G401.6 (cell line): ENCODE measurements around the gene CLCN3.
A peak's percentile ranks its signal among the peaks of the same experiment; 100 is the strongest.
"Not testable (repeated sequence)": the region's sequence is repeated elsewhere in the genome, so short reads cannot be mapped to it uniquely, and the experiment has no call there.

Source experiments
- FAIRE-seq: peaks from 2 replicates; lab custom pipeline; 2012; peaks lifted over from hg19 to GRCh38; lab: Jason Lieb, UNC

Gene CLCN3

GRCh38 chr4:169707958-169708643 is 87.7 kb downstream of the CLCN3 start:
- FAIRE-seq = no peak

GRCh38 chr4:169715826-169716225 is 95.4 kb downstream of the CLCN3 start:
- no peak for FAIRE-seq

- peak; percentile 34 for FAIRE-seq
Observed at GRCh38 chr4:169716677-169717076, 96.3 kb downstream of the CLCN3 start.

GRCh38 chr4:169720529-169720928 is 100.2 kb downstream of the CLCN3 start:
- FAIRE-seq = no peak

- peak; percentile 25 for FAIRE-seq
Observed at GRCh38 chr4:169723207-169723965, 103.0 kb downstream of the CLCN3 start.

- no peak for FAIRE-seq
Observed at GRCh38 chr4:169724260-169724659, 103.9 kb downstream of the CLCN3 start.

GRCh38 chr4:169727616-169728015 is 107.2 kb downstream of the CLCN3 start:
- FAIRE-seq = no peak

GRCh38 chr4:169730564-169730963 is 110.2 kb downstream of the CLCN3 start:
- no peak for FAIRE-seq

- FAIRE-seq = not testable (repeated sequence)
Observed at GRCh38 chr4:169738604-169739003, 118.2 kb downstream of the CLCN3 start.

GRCh38 chr4:169741569-169741968 is 121.2 kb downstream of the CLCN3 start:
- FAIRE-seq = no peak

- no peak for FAIRE-seq
Observed at GRCh38 chr4:169744601-169745000, 124.2 kb downstream of the CLCN3 start.

- FAIRE-seq = no peak
Observed at GRCh38 chr4:169745291-169745690, 124.9 kb downstream of the CLCN3 start.

GRCh38 chr4:169756971-169757574 is 136.7 kb downstream of the CLCN3 start:
- no peak for FAIRE-seq

- FAIRE-seq = peak; percentile 96
Observed at GRCh38 chr4:169757575-169758184, 137.3 kb downstream of the CLCN3 start, which contains the start of gene HPF1. Gene HPF1, minus strand, starts transcription at chr4:169757944. Its CDS starts 67 bp downstream, at chr4:169757877.

- FAIRE-seq = no peak
Observed at GRCh38 chr4:169758401-169758962, 138.1 kb downstream of the CLCN3 start.

- no peak for FAIRE-seq
Observed at GRCh38 chr4:169761846-169762245, 141.5 kb downstream of the CLCN3 start.

GRCh38 chr4:169765835-169766234 is 145.5 kb downstream of the CLCN3 start:
- no peak for FAIRE-seq

GRCh38 chr4:169766741-169767140 is 146.4 kb downstream of the CLCN3 start:
- no peak for FAIRE-seq

- no peak for FAIRE-seq
Observed at GRCh38 chr4:169768385-169768784, 148.0 kb downstream of the CLCN3 start.

- FAIRE-seq = no peak
Observed at GRCh38 chr4:169770416-169770815, 150.0 kb downstream of the CLCN3 start.

- FAIRE-seq = not testable (repeated sequence)
Observed at GRCh38 chr4:169771556-169772080, 151.2 kb downstream of the CLCN3 start.
